ENCODE data around the gene MICAL2.

Gene MICAL2

DNA sequence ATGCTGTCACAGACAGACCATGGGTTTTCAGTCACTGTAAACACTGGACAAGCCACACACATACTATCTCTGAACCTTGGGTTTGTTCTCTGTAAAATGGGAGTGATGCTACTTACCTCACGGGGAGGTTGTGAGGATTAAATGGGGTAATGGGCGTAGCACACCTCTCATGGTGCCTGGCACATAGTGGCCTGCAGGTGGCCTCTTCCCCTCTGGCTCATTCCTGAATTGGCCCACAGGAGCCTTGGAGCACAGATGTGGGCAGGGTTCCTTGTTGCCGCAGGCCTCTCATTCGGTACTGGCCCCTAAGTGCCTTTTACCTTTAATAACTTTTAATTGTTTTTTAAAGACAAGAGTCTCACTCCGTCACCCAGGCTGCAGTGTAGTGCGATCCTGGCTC lies 11.7 kb downstream of the MICAL2 start:
- WGBS (ENCODE audit: insufficient coverage) = 94% methylated on average over 5 of the region's 6 CpGs
- no peak overlapping the region for H3K4me3 ChIP-seq (ENCODE audit: control insufficient read depth in 1 of 7, extremely low read depth in 1 of 7, insufficient read depth in 4 of 7, low read depth in 2 of 7, low read length in 6 of 7)
- H3K27ac ChIP-seq (ENCODE audit: insufficient read depth in 1 of 2, low read depth in 1 of 2, low read length in 2 of 2, poor library complexity in 1 of 2, severe bottlenecking in 2 of 2) = no peak overlapping the region
- H3K9me3 ChIP-seq (ENCODE audit: control extremely low read depth in 1 of 5, control insufficient read depth in 4 of 5, insufficient read depth in 2 of 5, low read depth in 1 of 5, low read length in 4 of 5) = no peaks in the 10 kb centered on the region
- CTCF ChIA-PET = interaction anchor here (0.9 to 7.8 kb wide), 14 partner anchors 8 to 156 kb away, joined by 3 to 64 read pairs (median 4); no protein-coding TSS in a partner anchor
- POLR2A ChIA-PET = no interaction called here
- H3K27me3 ChIP-seq (replicated peaks in 2 of 5; ENCODE audit: control insufficient read depth in 4 of 5, insufficient read depth in 5 of 5, low read length in 4 of 5) = no peaks in the 10 kb centered on the region
- no peaks in the 10 kb centered on the region for H3K36me3 ChIP-seq (ENCODE audit: control insufficient read depth in 4 of 4, insufficient read depth in 4 of 4, low read length in 3 of 4)
- peaks cover 13 to 63% (median 23%) of the 10 kb centered on the region in 4 experiments for H3K4me1 ChIP-seq (ENCODE audit: control extremely low read depth in 1 of 4, control insufficient read depth in 4 of 4, insufficient read depth in 4 of 4, low read length in 3 of 4)
- DNase-seq = no peak

DNA sequence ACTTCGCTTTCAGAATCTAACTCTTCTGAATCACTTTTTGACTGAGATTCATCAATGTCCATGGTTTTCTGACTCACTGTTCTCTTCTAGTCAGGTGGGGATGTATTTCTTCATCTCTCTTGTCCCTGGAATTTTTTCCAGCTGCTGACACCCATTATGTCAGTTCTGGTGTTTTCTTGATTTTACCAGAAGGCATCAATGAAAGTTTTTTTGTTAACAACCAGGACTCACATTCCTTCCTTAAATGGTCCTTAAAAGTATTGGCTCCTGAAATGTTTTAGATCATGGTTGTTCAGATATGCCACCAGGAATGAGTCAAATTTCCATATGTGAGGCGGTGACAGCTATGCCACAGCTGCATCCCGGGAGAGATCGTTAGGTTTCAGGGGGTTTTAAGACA lies 12.9 kb downstream of the MICAL2 start:
- ChIA-PET CTCF (interaction anchor here (1.0 to 7.8 kb wide), 12 partner anchors 11 to 158 kb away, joined by 3 to 64 read pairs (median 4); no protein-coding TSS in a partner anchor), POLR2A (no interaction called here)
- Histone ChIP-seq H3K36me3 (ENCODE audit: control insufficient read depth in 4 of 4, insufficient read depth in 4 of 4, low read length in 3 of 4) (no peaks in the 10 kb centered on the region), H3K27me3 (replicated peaks in 2 of 5; ENCODE audit: control insufficient read depth in 4 of 5, insufficient read depth in 5 of 5, low read length in 4 of 5) (no peaks in the 10 kb centered on the region), H3K9me3 (ENCODE audit: control extremely low read depth in 1 of 5, control insufficient read depth in 4 of 5, insufficient read depth in 2 of 5, low read depth in 1 of 5, low read length in 4 of 5) (no peaks in the 10 kb centered on the region), H3K4me1 (ENCODE audit: control extremely low read depth in 1 of 4, control insufficient read depth in 4 of 4, insufficient read depth in 4 of 4, low read length in 3 of 4) (peaks cover 13 to 70% (median 22%) of the 10 kb centered on the region in 4 experiments), H3K27ac (ENCODE audit: insufficient read depth in 1 of 2, low read depth in 1 of 2, low read length in 2 of 2, poor library complexity in 1 of 2, severe bottlenecking in 2 of 2) (no peak overlapping the region), H3K4me3 (ENCODE audit: control insufficient read depth in 1 of 7, extremely low read depth in 1 of 7, insufficient read depth in 4 of 7, low read depth in 2 of 7, low read length in 6 of 7) (no peak overlapping the region)
- DNase-seq = no peak
- 67% methylated on average over 3 of the region's 4 CpGs for WGBS (ENCODE audit: insufficient coverage)

- CTCF ChIA-PET = interaction anchor here (0.9 to 7.8 kb wide), 13 partner anchors 24 to 158 kb away, joined by 3 to 64 read pairs (median 3); no protein-coding TSS in a partner anchor
- Histone ChIP-seq H3K27me3 (replicated peaks in 2 of 5; ENCODE audit: control insufficient read depth in 4 of 5, insufficient read depth in 5 of 5, low read length in 4 of 5) (no peaks in the 10 kb centered on the region), H3K27ac (ENCODE audit: insufficient read depth in 1 of 2, low read depth in 1 of 2, low read length in 2 of 2, poor library complexity in 1 of 2, severe bottlenecking in 2 of 2) (no peak overlapping the region), H3K9me3 (ENCODE audit: control extremely low read depth in 1 of 5, control insufficient read depth in 4 of 5, insufficient read depth in 2 of 5, low read depth in 1 of 5, low read length in 4 of 5) (no peaks in the 10 kb centered on the region), H3K4me3 (ENCODE audit: control insufficient read depth in 1 of 7, extremely low read depth in 1 of 7, insufficient read depth in 4 of 7, low read depth in 2 of 7, low read length in 6 of 7) (no peak overlapping the region), H3K36me3 (ENCODE audit: control insufficient read depth in 4 of 4, insufficient read depth in 4 of 4, low read length in 3 of 4) (no peaks in the 10 kb centered on the region), H3K4me1 (ENCODE audit: control extremely low read depth in 1 of 4, control insufficient read depth in 4 of 4, insufficient read depth in 4 of 4, low read length in 3 of 4) (peaks cover 13 to 68% (median 22%) of the 10 kb centered on the region in 4 experiments)
- POLR2A ChIA-PET = interaction anchor here (0.8 kb wide), 1 partner anchor 27 kb away, joined by 3 read pairs; no protein-coding TSS in a partner anchor
- WGBS (ENCODE audit: insufficient coverage) = 75% methylated on average over 3 of the region's 3 CpGs
- no peak for DNase-seq
These were observed 13.4 kb downstream of the MICAL2 start for GRCh38 chr11:12123799-12124198.

DNA sequence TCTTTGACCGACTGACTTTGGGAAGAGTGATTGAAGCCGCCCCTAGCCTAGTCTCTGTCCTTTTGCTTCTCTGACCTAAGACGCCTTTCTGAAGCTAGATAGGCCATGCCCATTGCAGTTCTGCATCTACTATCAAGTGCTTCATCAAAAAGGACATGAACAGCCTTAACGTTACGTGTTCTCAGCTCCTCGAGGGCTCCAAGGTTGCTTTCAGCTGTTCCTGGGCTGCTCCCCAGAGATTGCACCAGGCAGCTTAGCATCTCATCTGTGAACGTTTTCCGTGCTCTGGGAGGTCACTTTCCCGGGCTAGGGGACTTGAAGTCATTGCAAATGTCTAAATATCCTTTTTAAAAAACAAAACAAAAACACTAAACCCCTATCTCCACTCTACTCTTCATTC lies 13.9 kb downstream of the MICAL2 start:
- POLR2A ChIA-PET = interaction anchor here (0.8 kb wide), 1 partner anchor 26 kb away, joined by 3 read pairs; no protein-coding TSS in a partner anchor
- peak overlapping the region in 1 of 2 experiments; percentile 40 for H3K27ac ChIP-seq (ENCODE audit: insufficient read depth in 1 of 2, low read depth in 1 of 2, low read length in 2 of 2, poor library complexity in 1 of 2, severe bottlenecking in 2 of 2)
- H3K27me3 ChIP-seq (replicated peaks in 2 of 5; ENCODE audit: control insufficient read depth in 4 of 5, insufficient read depth in 5 of 5, low read length in 4 of 5) = no peaks in the 10 kb centered on the region

DNA sequence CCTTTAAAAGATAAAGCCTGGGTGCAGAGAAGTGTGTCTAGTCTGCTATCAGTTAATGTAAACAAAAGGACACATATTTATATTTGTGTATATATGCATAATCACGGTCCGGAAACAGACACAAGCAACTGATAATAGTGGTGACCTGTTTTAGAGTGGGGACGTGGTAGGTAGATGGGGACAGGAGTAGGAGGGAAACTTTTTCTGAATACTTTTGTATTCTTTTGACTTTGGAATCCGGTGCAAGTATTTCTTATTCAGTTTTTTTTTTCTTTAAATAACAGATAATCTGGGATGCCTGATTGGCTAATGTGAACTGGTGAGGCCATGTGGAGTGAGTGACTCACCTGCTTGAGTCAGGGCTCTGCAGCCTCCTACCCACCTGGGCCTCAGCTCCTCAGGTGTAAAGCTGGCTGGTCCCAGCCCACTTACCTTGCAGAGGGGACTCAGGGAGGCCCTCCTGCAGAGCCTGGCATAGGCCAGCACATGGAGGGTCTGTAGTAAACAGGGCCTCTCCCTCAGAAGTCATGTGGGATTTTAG lies 15.3 kb downstream of the MICAL2 start:
- WGBS (ENCODE audit: insufficient coverage) = no CpG with 5 or more reads among the region's 4 CpGs
- DNase-seq = no peak
- ChIA-PET POLR2A (no interaction called here), CTCF (interaction anchor here (0.7 to 1.1 kb wide), 2 partner anchors 25 to 34 kb away, joined by 3 read pairs; no protein-coding TSS in a partner anchor)
- no peaks in the 10 kb centered on the region for H3K36me3 ChIP-seq (ENCODE audit: control insufficient read depth in 4 of 4, insufficient read depth in 4 of 4, low read length in 3 of 4)
- H3K4me3 ChIP-seq (ENCODE audit: control insufficient read depth in 1 of 7, extremely low read depth in 1 of 7, insufficient read depth in 4 of 7, low read depth in 2 of 7, low read length in 6 of 7) = no peak overlapping the region
- peak overlapping the region in 1 of 2 experiments; percentile 46 for H3K27ac ChIP-seq (ENCODE audit: insufficient read depth in 1 of 2, low read depth in 1 of 2, low read length in 2 of 2, poor library complexity in 1 of 2, severe bottlenecking in 2 of 2)
- H3K27me3 ChIP-seq (replicated peaks in 2 of 5; ENCODE audit: control insufficient read depth in 4 of 5, insufficient read depth in 5 of 5, low read length in 4 of 5) = no peaks in the 10 kb centered on the region
- no peaks in the 10 kb centered on the region for H3K9me3 ChIP-seq (ENCODE audit: control extremely low read depth in 1 of 5, control insufficient read depth in 4 of 5, insufficient read depth in 2 of 5, low read depth in 1 of 5, low read length in 4 of 5)
- H3K4me1 ChIP-seq (ENCODE audit: control extremely low read depth in 1 of 4, control insufficient read depth in 4 of 4, insufficient read depth in 4 of 4, low read length in 3 of 4) = peaks cover 13 to 73% (median 22%) of the 10 kb centered on the region in 4 experiments

More for the DNA sequence above, 13.9 kb downstream of the MICAL2 start:
- Histone ChIP-seq H3K9me3 (ENCODE audit: control extremely low read depth in 1 of 5, control insufficient read depth in 4 of 5, insufficient read depth in 2 of 5, low read depth in 1 of 5, low read length in 4 of 5) (no peaks in the 10 kb centered on the region), H3K4me1 (ENCODE audit: control extremely low read depth in 1 of 4, control insufficient read depth in 4 of 4, insufficient read depth in 4 of 4, low read length in 3 of 4) (peaks cover 13 to 64% (median 22%) of the 10 kb centered on the region in 4 experiments), H3K36me3 (ENCODE audit: control insufficient read depth in 4 of 4, insufficient read depth in 4 of 4, low read length in 3 of 4) (no peaks in the 10 kb centered on the region), H3K4me3 (ENCODE audit: control insufficient read depth in 1 of 7, extremely low read depth in 1 of 7, insufficient read depth in 4 of 7, low read depth in 2 of 7, low read length in 6 of 7) (no peak overlapping the region)
- CTCF ChIA-PET = interaction anchor here (0.9 to 2.3 kb wide), 12 partner anchors 10 to 157 kb away, joined by 3 to 8 read pairs (median 4); no protein-coding TSS in a partner anchor
- 80% methylated on average over 9 of the region's 9 CpGs for WGBS (ENCODE audit: insufficient coverage)
- DNase-seq = no peak

DNA sequence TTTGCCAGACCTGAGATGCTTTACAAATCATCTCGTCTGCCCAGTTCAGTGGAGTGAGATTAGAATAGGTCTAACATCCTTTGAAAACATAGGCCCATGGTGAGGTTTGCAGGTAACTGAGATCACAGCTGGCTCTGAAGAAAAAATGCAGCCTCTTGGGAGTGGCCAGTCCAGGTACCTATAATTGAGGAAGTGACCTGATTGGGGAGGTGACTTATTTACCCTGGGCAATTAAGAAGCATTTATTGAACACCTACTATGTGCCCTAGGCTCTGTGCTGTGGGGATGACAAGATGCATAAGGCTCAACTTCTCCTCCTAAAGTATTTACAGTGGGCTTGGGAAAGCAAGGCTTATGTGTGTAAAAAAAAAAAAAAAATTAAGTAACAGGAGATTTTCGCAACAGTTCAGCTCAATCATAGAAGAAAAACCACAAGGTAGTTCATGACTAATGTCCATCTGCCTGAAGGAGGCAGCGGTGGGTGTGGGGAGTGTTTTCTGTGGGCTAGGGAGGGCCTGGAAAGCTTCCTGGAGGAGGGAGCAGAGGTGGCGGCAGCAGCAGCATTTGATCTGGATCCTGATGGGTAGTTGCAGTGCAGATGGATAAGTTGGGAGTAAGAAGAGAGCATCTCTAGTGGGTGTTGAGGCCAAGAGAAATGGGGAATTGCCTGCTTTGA lies 16.1 kb downstream of the MICAL2 start:
- WGBS (ENCODE audit: insufficient coverage) = 100% methylated on average over 1 of the region's 4 CpGs
- Histone ChIP-seq H3K4me3 (ENCODE audit: control insufficient read depth in 1 of 7, extremely low read depth in 1 of 7, insufficient read depth in 4 of 7, low read depth in 2 of 7, low read length in 6 of 7) (no peak overlapping the region), H3K9me3 (ENCODE audit: control extremely low read depth in 1 of 5, control insufficient read depth in 4 of 5, insufficient read depth in 2 of 5, low read depth in 1 of 5, low read length in 4 of 5) (no peaks in the 10 kb centered on the region), H3K4me1 (ENCODE audit: control extremely low read depth in 1 of 4, control insufficient read depth in 4 of 4, insufficient read depth in 4 of 4, low read length in 3 of 4) (peaks cover 13 to 65% (median 22%) of the 10 kb centered on the region in 4 experiments), H3K27me3 (replicated peaks in 2 of 5; ENCODE audit: control insufficient read depth in 4 of 5, insufficient read depth in 5 of 5, low read length in 4 of 5) (no peaks in the 10 kb centered on the region), H3K27ac (ENCODE audit: insufficient read depth in 1 of 2, low read depth in 1 of 2, low read length in 2 of 2, poor library complexity in 1 of 2, severe bottlenecking in 2 of 2) (no peak overlapping the region), H3K36me3 (ENCODE audit: control insufficient read depth in 4 of 4, insufficient read depth in 4 of 4, low read length in 3 of 4) (no peaks in the 10 kb centered on the region)
- POLR2A ChIA-PET = no interaction called here
- peak in 2 of 3 donors; percentile 53 to 54 for DNase-seq
- CTCF ChIA-PET = interaction anchor here (0.7 to 1.2 kb wide), 4 partner anchors 23 to 109 kb away, joined by 3 to 4 read pairs (median 4); no protein-coding TSS in a partner anchor

Data from common myeloid progenitor, CD34-positive (primary cell).